Medulla oblongata (tissue), 1 donor: ENCODE results near the gene H3-3A.

Experiments used
- DNase-seq: peaks from one replicate; pipeline ENCODE4 v3.0.0-alpha.2; 2015; ENCODE audit errors: extremely low spot score

The H3-3A gene

GRCh38 chr1:226062558-226063223 is at the start of gene H3-3A:
TSS of gene H3-3A (plus strand) at chr1:226062716. CDS start at chr1:226064352, 1,636 bp downstream.
- peak; percentile 96 for DNase-seq

- no peak for DNase-seq
Measured at GRCh38 chr1:226017070-226017469, 45.4 kb upstream of the H3-3A start.

GRCh38 chr1:226019572-226019971 is 42.9 kb upstream of the H3-3A start:
- no peak for DNase-seq

- no peak for DNase-seq
Measured at GRCh38 chr1:226021401-226021800, 41.1 kb upstream of the H3-3A start.

- DNase-seq, result no peak
Measured at GRCh38 chr1:226021801-226022200, 40.7 kb upstream of the H3-3A start.

GRCh38 chr1:226023735-226024134 is 38.8 kb upstream of the H3-3A start:
- no peak for DNase-seq

GRCh38 chr1:226026833-226027232 is 35.7 kb upstream of the H3-3A start:
- DNase-seq, result no peak

GRCh38 chr1:226027538-226028217 is 34.8 kb upstream of the H3-3A start:
- no peak for DNase-seq

GRCh38 chr1:226029093-226029496 is 33.4 kb upstream of the H3-3A start:
- peak; percentile 39 for DNase-seq

- no peak for DNase-seq
Measured at GRCh38 chr1:226029568-226030225, 32.8 kb upstream of the H3-3A start.

- DNase-seq, result peak; percentile 57
Measured at GRCh38 chr1:226033582-226033981, 28.9 kb upstream of the H3-3A start.

GRCh38 chr1:226033991-226034390 is 28.5 kb upstream of the H3-3A start:
- DNase-seq, result no peak

- DNase-seq, result peak; percentile 89
Measured at GRCh38 chr1:226034482-226034881, 28.0 kb upstream of the H3-3A start.

GRCh38 chr1:226035915-226036314 is 26.6 kb upstream of the H3-3A start:
- DNase-seq, result no peak

- no peak for DNase-seq
Measured at GRCh38 chr1:226038661-226039060, 23.9 kb upstream of the H3-3A start.

- DNase-seq, result no peak
Measured at GRCh38 chr1:226041419-226041818, 21.1 kb upstream of the H3-3A start.

GRCh38 chr1:226044514-226045101 is 17.9 kb upstream of the H3-3A start:
- DNase-seq, result no peak

GRCh38 chr1:226046240-226046639 is 16.3 kb upstream of the H3-3A start:
- DNase-seq, result no peak

- no peak for DNase-seq
Measured at GRCh38 chr1:226047495-226047894, 15.0 kb upstream of the H3-3A start.

GRCh38 chr1:226048886-226049285 is 13.6 kb upstream of the H3-3A start:
- no peak for DNase-seq

GRCh38 chr1:226050133-226050532 is 12.4 kb upstream of the H3-3A start:
- DNase-seq, result no peak

- no peak for DNase-seq
Measured at GRCh38 chr1:226051365-226051764, 11.2 kb upstream of the H3-3A start.

- no peak for DNase-seq
Measured at GRCh38 chr1:226052061-226052460, 10.5 kb upstream of the H3-3A start.
